Fibroblast of gingiva (primary cell): ENCODE measurements around the gene ZNF804B.

Source experiments
- DNase-seq: peaks from one replicate; pipeline ENCODE4 v3.0.0-alpha.2; 2011; ENCODE audit warnings: low read depth

ZNF804B gene

DNA sequence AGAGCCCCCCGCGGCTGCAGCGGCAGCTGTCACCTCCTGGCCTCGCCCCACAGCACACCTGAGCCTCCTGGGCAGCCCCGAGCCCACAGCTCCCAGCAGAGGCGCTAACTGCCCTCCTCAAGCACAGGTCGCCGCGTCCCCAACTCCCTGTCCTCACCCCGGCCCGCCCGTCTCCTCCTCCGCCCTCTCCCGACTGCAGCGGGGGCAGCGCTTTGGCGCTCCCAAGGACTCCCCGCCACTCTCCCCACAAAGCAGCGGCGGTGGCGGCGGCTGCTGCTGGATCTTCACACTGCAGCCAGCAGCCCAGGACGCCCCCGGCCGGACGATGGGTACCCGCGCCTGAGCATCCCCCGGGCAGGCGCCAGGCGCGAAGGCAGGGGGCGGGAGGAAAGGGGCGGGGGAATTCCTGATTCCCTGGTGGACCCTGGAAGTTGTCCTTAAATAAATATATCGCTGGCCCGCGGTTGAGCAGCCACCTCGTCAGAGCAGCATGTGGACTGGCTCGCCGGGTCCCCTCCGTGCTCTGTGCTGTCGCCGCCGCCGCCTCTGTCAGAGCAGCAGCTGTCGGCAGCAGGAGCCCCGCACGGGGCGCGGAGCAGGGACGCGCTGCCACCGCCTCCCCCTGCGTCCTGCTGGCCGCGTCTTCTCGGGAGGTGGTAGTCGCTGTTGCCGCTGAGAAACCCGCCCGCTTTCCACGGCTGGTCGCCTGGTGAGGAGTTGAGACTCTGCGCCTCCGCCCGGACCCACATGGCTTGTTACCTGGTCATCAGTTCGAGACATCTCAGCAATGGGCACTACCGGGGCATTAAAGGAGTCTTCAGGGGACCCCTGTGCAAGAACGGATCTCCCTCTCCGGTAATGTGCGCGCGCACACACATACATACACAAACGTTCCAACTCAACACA lies at the start of gene ZNF804B:
Gene ZNF804B, plus strand, starts transcription at position 471 of the 906 bp plus-strand sequence. Its CDS starts 277 bp downstream, at position 748.
- no peak for DNase-seq

DNA sequence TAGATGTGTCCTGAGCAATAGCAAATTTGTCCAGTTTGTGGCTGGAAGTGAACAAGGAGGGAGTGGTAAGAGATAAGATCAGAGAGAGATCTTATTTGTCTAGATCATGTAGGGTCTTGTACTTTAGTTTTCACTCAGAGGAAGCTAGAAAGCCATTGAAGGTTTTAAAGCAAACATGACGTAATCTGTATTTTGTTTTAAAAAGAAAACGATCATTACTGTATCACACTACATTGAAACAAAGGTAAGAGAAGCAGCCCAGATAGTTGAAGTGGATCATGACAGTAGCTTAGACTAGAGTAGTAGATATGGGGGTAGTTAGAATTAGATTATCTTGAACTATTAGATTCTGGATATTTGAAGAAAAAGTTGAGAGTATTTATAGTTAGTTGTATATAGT lies 23.6 kb upstream of the ZNF804B start:
- no peak for DNase-seq

DNA sequence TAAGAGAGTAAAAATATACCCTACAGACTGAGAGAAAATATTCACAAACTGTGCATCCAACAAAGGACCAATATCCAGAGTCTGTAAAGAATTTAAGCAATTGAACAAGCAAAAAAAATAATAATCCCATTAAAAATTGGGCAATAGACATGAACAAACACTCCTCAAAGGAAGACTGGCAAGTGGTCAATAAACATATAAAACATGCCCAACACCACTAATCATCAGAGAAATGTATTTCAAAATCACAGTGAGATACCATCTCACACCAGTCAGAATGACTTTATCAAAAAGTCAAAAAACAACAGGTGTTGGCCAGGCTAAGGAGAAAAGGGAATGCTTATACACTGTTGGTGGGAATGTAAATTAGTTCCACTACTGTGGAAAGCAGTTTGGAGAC lies 21.9 kb upstream of the ZNF804B start:
- no peak for DNase-seq

DNA sequence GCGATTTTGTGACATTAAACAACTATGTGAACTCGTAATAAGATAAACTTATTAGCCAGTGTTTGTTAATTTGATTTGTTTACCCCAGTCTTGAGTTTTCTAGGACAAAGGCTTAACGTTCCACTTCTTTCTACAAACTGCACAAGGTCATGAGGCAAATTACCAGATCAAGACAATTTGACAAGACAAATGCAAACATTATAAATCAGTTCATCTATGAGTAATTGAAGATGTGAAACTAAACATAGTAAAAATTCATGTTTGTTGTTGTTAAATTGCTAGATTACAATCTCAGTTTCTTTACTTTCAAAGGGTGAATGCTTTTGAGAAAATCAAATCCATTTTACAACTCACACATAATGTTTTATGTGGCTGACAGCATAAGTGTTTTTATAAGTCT lies 13.4 kb upstream of the ZNF804B start:
- no peak for DNase-seq

DNA sequence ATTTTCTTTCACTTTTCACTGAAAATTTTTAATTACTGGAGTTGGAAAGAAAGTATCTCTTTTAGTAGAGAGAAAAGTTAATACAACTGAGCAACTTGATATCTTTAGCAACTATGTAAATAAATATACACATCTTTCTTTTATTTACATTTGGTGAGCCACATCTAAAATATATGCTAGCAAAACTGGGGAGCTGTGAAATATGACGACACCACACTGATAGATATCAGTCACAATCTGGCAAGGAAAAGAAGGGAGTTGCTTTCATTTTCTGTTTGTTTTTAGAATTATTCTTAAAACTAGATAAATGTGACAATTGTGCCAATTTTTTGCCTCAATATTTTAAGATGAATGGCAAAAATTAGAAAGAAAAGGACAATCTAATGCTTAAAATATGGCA lies 2.7 kb upstream of the ZNF804B start:
- DNase-seq = no peak

DNA sequence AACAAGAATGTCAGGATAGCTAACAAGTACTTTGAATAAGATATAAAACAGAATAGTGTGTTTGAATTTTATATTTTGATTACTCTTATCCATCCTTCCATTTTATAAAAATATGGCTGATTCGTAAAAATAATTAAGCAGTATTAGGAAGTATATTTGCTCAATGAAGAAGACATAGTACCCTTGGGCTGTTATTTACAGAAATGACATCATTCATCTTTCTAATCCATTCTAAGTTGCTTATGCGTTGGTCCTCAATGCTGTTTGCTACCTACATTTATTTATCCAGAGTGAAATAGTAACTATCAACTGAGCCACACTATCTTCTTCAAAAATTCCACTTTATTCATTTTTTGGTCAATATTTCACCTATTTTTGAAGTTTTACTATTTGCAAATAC lies 2.1 kb upstream of the ZNF804B start:
- no peak for DNase-seq

DNA sequence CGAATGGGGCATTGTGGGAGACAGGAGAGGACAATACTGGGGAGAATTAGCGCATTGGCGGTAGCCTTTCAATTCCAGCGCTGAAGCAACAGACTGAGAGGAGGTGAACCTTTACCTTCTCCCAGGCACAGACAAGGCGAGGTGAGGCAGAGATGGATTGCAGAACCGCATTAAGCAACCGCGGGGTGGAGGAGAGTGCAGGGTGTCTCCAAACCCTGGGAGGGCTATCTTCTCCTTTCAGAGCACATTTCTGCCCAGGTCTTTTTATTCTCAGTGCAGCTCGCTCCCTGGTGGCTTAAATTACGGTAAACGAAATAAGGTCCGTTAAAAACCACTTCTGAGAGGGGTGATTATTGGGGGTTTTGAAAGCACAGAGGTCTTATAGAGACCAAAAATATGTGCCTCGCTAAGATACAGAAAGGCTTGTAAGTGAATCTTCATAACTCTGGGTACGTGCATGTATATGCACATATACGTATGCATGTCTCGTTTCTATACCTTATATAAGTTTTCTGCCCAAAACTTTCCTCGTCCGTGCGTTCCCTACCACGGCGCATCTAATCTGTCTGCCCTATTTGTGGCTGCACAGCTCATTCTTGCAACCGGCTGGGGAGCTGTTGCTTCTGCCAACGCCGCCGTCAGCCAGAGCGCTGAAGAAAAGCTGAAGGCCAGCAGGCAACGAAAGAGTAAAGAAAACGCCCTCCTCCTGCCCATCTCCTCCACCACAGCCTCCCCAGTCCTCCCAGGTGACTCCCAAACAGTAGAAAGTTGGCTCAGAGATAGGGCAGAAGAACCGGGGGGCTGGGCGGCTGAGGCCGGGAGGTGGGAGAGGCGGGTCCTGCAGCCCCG lies 895 bp upstream of the ZNF804B start:
- DNase-seq = no peak

DNA sequence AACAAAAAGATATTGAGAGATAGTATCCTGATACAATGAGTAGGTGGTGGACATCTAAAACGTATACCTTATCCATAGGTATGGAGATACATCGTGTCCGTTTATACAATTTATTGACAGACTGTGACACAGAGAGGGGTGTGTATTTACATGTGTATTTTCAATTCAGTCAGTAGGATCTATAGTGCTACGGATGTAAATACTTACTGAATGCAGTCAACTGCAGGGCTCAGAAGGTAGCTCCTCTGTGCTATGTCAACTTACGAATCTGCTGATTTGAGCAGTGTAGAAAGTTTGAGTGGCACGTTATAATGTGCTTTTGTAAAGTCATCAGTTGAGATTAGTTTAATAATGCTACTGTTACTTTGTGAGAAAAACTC lies 626 bp downstream of the ZNF804B start:
- no peak for DNase-seq

DNA sequence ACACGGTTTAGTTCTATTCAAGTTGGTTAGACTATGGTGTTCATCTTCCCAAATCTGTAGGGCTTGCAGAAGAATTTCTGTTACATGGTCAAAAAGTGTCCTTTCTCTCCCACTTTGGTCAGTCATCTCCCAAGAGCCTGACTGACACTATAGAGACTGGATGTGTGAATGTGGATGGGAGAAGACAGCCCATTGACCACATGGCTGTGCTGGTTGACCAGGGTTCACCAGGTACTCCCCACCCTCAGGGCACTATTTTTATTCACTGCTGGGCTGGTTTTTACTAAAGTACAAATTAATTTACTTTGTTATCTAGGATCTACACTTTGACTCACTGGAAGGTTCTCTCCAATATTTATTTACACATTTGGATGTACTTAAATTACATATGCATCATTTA lies 2.3 kb downstream of the ZNF804B start:
- no peak for DNase-seq

DNA sequence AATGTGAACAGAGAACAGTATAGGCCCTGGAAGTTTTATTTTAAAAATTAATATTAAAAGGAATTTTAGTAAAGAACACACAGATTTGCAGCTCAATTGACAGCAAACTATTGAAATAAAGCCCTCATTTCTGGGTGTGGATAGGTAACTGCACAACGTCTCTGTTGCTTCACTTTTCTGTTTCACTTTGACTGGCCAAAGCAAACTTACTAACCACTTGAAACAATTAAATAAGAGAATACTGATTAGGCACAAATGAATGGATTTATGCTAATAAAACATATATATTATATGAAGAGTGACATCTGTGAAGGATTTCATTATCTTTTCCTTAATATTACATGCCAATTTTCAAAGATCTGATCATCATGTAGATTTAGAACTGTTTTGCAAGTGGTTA lies 11.9 kb downstream of the ZNF804B start:
- no peak for DNase-seq

DNA sequence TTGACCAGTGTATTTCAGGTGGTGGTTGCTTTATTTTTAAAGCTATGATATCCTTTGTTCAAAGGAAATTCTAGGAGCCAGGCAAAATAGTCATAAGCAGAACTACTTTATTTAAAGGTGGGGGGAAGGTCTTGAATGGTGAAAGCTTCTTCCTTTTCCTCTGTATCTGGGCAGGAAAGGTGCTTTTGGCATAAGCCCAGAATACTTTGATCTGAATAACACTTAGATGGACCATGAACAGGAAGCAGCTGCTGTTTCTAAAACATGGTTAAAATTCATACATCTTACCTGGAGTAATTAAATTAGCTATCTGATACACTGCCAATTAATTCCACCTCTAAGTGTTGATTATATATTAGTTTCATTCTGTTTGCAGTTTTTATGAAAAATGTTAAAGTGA lies 13.3 kb downstream of the ZNF804B start:
- no peak for DNase-seq

DNA sequence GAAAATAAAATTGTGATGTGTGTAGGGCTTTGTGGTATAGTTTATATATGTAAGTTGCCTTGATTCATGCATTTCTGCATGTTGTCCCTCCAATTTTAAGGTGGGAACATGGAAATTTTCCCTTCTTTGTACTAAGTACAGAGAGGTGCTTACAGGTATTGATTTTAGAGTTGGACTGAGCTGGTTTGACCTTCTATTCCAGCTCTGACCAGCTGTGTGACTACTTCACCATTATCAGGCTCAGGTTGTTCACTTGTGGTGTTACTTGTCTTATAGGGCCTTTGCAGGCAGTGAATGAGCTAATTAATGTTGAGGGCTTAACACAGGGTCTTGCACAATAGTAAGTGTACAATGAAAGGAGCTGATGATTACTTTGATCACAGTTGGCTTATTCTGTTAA lies 16.3 kb downstream of the ZNF804B start:
- DNase-seq = no peak

DNA sequence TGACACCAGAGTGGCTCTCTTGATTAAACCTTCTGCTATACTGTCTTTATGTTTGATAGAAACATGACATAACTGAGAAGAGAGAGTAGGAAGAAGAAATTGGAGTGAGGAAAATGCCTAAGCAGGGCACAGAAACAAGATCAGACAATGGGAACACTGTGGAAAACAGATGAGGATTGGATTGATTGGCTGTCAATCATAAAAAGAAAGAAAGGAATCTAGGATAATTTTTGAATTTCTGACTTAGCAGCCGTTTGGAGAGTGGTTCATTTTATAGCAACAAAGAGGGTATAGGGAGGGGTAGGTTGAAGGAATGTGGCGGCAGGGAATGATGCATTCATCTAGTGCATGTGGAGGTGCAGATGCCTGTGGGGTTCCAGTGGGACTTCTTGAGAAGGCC lies 28.3 kb downstream of the ZNF804B start:
- DNase-seq = no peak

DNA sequence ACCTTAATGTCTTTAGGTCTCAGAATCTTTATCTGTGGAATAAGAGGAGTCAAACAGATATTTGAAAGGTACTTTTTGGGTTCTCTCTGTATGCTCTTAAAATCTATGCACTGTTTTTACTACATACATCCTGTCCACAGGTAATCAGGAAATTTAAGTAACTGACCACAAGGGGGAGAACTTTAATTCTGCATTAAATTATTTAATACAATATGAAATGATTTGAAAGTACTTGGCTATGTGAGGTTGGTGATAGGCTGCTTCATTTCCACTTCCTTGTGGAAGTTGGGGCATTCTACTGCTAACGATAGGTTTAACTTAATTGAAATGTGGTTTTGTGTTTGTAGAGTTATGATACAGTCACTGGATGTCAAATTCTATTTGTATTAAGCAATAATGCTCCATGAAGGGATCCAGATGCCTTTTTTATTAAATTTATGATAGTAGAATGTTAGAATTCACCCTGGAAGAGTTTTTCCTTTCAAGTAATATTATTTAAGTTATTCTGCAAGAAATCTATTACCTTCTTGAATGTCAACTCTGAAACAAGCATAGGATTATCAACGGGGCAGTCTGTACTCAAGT lies 30.1 kb downstream of the ZNF804B start:
- no peak for DNase-seq

DNA sequence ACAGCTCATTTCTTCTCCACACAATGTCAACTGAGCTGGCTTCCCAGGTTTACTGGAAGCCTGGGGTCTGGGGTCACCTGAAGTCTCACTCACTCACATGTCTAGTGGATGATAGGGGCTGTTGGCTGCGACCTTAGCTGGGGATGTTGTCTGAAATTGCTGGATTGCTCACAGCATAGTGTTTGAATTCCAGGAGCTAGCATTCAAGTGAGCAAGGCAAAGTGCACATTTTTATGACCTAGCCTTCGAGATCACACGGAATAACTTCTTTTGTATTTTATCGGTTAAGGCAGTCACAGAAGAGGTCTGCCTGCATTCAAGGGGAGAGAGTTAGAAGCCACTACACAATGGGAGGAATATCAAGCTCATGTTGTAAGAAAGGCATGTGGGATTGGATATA lies 32.4 kb downstream of the ZNF804B start:
- DNase-seq = no peak

DNA sequence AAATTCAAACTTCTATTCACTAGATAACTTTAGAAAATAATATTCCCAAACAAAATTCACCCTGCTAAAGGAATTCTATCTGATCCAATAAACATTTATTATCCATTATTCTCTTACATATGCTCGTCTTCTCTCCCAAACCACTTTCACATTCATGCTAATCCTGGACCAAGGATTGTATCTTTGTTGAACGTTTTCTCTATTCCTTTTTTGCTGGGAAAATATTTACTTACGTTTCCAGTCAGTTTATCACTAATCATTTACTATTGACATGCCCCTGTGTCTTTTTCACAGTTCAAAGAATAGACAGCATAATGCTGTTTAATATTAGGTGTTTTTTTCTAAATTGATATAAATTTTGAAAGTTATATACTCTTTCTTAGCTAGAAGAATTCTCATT lies 32.9 kb downstream of the ZNF804B start:
- DNase-seq = no peak

DNA sequence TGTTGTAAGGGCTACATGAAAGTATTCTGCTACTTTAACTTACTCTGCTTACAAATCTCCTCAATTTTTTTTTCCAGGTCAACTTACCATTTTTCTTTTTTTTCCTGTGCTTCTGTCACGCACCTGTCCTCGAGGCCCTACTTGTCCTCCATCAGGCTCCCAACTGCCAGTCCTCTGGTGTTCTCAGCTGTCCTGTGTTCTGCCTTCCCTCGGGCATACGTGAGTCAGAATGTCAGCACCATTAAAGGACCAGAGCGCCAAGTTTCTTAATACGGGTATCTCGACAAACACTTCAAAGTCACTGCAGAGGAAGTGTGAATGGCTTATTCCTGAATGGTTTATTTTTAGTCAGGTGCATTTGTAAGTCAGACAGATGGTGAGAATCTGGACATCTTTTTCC lies 36.1 kb downstream of the ZNF804B start, which contains the start of gene TEX47:
Gene TEX47, minus strand, starts transcription at position 185 of the 400 bp plus-strand sequence. CDS start 795 bp downstream, outside the sequence.
- no peak for DNase-seq

DNA sequence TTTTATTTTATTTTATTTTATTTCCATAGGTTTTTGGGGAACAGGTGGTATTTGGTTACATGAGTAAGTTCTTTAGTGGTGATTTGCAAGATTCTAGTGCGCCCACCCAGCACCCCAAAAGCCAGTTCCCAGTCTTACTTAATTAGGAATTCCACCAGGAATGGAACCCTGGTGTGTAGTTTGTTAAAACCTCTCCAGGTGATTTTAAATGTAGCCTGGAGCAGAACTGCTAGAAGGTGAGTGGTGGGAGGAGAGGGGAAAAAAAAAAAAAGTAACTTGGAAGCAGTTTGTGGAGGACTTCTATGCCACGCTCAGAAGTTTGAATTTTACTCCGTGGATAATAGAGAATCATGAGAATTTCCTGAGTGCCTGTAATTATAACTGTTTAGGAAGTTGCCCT lies 41.5 kb downstream of the ZNF804B start:
- no peak for DNase-seq

DNA sequence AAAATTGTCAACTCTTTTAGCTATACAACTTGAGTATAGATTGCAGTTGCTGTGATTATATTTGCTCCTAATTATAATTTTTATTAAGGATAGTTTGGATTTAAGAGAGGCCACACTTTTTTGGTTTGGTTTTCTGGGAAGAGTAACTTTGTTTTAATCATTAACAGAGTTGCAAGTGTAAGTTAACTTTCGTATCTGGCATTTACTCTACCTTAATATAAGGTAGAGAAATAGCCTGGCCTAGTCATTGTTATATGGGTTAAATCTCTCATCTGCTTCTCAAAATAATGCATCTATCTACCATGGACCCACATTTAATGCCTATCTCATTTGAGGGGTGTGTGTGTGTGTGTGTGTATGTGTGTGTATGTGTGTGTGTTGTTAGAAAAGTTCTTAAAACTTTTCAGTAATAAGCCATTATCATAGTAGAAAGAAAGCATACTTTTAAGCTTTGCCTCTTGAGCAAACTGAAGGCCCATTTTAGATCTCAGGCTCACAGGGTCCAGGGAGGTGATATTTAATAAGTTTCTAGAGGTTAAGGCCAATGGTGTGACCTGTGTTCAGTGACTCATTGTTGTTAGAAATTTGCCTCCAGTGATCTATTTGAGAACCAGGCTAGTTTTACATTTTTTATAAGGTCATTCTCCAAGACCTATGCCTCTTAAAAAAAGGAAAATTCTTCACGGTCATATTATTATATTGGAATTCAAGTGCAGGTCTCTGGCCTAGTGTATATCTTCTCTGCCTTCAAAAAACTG lies 47.0 kb downstream of the ZNF804B start:
- no peak for DNase-seq

DNA sequence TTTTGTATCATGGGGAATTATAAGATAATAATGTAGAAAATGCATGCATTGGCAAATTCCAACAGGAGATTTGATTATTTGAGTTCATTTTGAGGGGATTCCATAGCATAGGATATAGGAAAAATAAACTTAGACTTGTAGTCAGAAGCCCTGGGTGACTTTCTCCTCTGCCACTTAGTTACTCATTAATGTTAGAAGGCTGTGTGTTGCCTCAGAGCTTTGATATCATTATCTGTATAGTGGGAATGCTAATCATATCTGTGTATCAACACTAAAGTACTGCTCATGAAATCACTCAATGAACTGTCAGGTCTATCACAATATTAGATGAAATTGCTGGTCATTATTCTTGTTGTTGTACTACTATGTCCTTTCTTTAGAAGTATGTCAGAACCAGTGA lies 59.1 kb downstream of the ZNF804B start:
- DNase-seq = no peak

DNA sequence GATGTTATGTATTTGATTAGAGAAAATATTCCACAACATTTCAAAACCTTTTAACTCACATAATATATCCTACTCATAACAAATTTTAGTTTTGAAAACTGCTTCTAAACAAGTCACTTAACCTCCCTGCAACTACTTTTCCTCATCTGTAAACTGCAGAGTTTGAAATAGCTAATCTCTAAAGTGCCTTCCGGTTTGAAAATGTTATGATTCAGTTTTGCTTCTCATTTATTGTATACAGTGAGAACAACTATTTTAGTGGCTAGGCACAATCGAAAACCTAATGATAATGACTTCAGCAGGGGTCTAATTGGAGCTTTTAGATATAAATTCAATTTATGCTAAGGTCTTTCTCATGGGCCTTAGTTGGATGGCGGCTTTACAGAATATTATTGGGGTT lies 66.7 kb downstream of the ZNF804B start:
- DNase-seq = no peak

DNA sequence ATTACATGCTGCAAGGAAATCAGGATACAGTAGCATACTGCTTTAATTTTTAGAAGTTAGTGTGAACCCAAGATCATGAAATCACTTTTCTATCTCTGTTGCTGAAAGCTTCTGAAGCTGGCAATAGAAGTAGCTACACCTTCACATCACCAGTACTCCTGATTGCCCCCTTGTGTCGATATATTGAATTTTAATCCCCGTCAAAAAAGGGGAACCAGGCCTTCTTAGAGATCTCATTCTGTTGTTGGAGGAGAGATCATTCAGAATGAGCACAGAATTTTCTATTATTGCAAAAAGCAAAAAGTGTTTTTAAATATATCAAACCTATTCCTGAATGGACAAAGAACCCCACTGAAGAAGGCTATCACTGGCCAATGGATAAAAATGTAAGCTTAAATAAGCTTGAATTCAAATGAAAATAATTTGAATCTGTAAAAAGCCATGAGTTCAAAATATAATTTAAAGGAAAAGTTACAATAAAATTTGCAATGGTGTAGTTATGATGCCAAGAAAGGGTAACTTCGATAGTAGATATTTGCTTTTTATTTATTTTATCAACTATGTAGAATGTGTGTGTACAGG lies 75.7 kb downstream of the ZNF804B start:
- DNase-seq = no peak
